ENCODE measurements around the gene SPNS3. TPM values are rescaled to one million over a fixed set of nuclear protein-coding genes. Genes with fewer than 3 reads are reported as not detected.

SPNS3 gene
- total and polyA plus RNA-seq, 2 of the 8 experiments (the other 6 are each of a cell fraction or from before 2014, with no cell fraction given): not detected

GRCh38 chr17:4482338-4483011 lies 48.7 kb downstream of the SPNS3 start:
- H3K27me3 ChIP-seq (replicated peaks in 1 of 4; ENCODE audit: control insufficient read depth in 3 of 4, extremely low read depth in 1 of 4, insufficient read depth in 3 of 4, low read length in 3 of 4): no peaks in the 10 kb centered on the region
- no peaks in the 10 kb centered on the region for H3K79me1 ChIP-seq (ENCODE audit: low read depth, low read length)
- H3K23me2 ChIP-seq (ENCODE audit: low read depth, low read length): no peaks in the 10 kb centered on the region
- no peaks in the 10 kb centered on the region for H3K79me2 ChIP-seq (ENCODE audit: control insufficient read depth in 1 of 2, insufficient read depth in 2 of 2, low read length in 2 of 2)
- H2BK20ac ChIP-seq (ENCODE audit: low read length): no peak overlapping the region
- H3K36me3 ChIP-seq (ENCODE audit: control insufficient read depth in 2 of 4, insufficient read depth in 4 of 4, low read length in 3 of 4): no peaks in the 10 kb centered on the region
- no peak overlapping the region for H2BK120ac ChIP-seq (replicated peaks; ENCODE audit: low read depth, low read length)
- no peak overlapping the region for H3K18ac ChIP-seq (ENCODE audit: extremely low read depth, low read length)
- H2AK5ac ChIP-seq (ENCODE audit: low read depth, low read length): no peak overlapping the region
- peaks cover 0 to 12% (median 6%) of the 10 kb centered on the region in 4 experiments; a peak in 4 of 7 replicates for H3K4me1 ChIP-seq (replicated peaks in 1 of 4; ENCODE audit: control insufficient read depth in 3 of 4, insufficient read depth in 4 of 4, low read length in 3 of 4)
- no peak overlapping the region for H3K56ac ChIP-seq (replicated peaks; ENCODE audit: insufficient read length, low read depth, low read length)
- H3K27ac ChIP-seq (ENCODE audit: low read depth, low read length): no peak overlapping the region
- H2BK5ac ChIP-seq (ENCODE audit: low read depth, low read length): no peak overlapping the region
- no peak overlapping the region for H2BK12ac ChIP-seq (ENCODE audit: low read depth, low read length)
- no peak overlapping the region for H3K4me3 ChIP-seq (ENCODE audit: extremely low read depth in 1 of 4, insufficient read depth in 2 of 4, low read depth in 3 of 4, low read length in 4 of 4)
- ChIA-PET CTCF (ENCODE audit: partially characterized antibody) (interaction anchor here (0.8 to 1.7 kb wide), 9 partner anchors 8 to 266 kb away, joined by 3 to 7 read pairs (median 3); no protein-coding TSS in a partner anchor), POLR2A (ENCODE audit: partially characterized antibody) (interaction anchor here (0.5 to 2.6 kb wide), 5 partner anchors 17 to 339 kb away, joined by 3 to 7 read pairs (median 3); partner anchors contain the start of genes CYB5D2 and ZZEF1)
- no peak overlapping the region for H4K5ac ChIP-seq (ENCODE audit: insufficient read length, low read depth, low read length)
- no peak overlapping the region for H3K9ac ChIP-seq (replicated peaks in 1 of 4; ENCODE audit: extremely low read depth in 1 of 4, low read depth in 3 of 4, low read length in 3 of 4)
- no peaks in the 10 kb centered on the region for H3K9me3 ChIP-seq (ENCODE audit: insufficient read depth in 2 of 2, low read depth in 1 of 2, low read length in 1 of 2)
- 93% methylated on average over 15 of the region's 16 CpGs; no CpG with 5 or more reads in 1 of the 2 experiments for WGBS, 2 experiments (ENCODE audit: extremely low coverage in 1 of 2, insufficient coverage in 1 of 2, insufficient read length in 1 of 2, insufficient replicate concordance in 2 of 2, low coverage in 1 of 2, low lambda C conversion rate in 2 of 2, missing lambda C conversion rate in 1 of 2)
- DNase-seq (ENCODE audit: low read depth in 1 of 2, low spot score in 2 of 2) (no peak), FAIRE-seq (no peak)
- no peak overlapping the region for H3K23ac ChIP-seq (ENCODE audit: insufficient read length)
- no peak overlapping the region for H2AFZ ChIP-seq (ENCODE audit: low read length)
- no peak overlapping the region for H3K4ac ChIP-seq (replicated peaks; ENCODE audit: insufficient read length, low read depth, low read length)
- no peaks in the 10 kb centered on the region for H4K20me1 ChIP-seq (replicated peaks in 1 of 2; ENCODE audit: control insufficient read depth in 1 of 2, insufficient read depth in 2 of 2, low read length in 2 of 2)
- H4K8ac ChIP-seq (ENCODE audit: extremely low read depth, insufficient read depth, low read length): peak overlapping the region; percentile 46; the same call in 1 of the 2 replicates
- no peak overlapping the region for H3K14ac ChIP-seq (ENCODE audit: insufficient read length)
- H4K91ac ChIP-seq (replicated peaks; ENCODE audit: insufficient read length, low read length): no peak overlapping the region
- H3K4me2 ChIP-seq (ENCODE audit: insufficient read depth in 1 of 2, low read depth in 2 of 2, low read length in 2 of 2): no peak overlapping the region
- no peak overlapping the region for H2BK15ac ChIP-seq (ENCODE audit: low read length)
- no peak for TF ChIP-seq SP1 (IDR thresholded peaks at IDR 0.05; ENCODE audit: low read depth, low read length)
